Right lobe of liver (tissue), 6 donors: ENCODE results near the gene OR2F2. TPM values are rescaled to one million over a fixed set of nuclear protein-coding genes. Genes with fewer than 3 reads are reported as not detected.

Source experiments
- ATAC-seq, 4 donors: fragments of 200-7000 bp; cut with Tn5 transposase; one replicate each; pipeline ENCODE4 v1.9.1; 2020; ENCODE audit warnings: mild to moderate bottlenecking in 4 of 4, moderate library complexity in 4 of 4
- DNase-seq, 3 donors: peaks; one replicate each; pipeline ENCODE4 v3.0.0-alpha.2; 2020
- H3K27ac ChIP-seq, 3 donors: fragments of 200-600 bp; one replicate each; pipeline ENCODE4 v1.8.0; 2022
- H3K27me3 ChIP-seq, 2 donors: fragments of 200-600 bp; one replicate each; pipeline ENCODE4 v1.8.0; 2022
- H3K36me3 ChIP-seq, 4 donors: fragments of 200-600 bp; sonication (generic) in 1 of 4; one replicate each; pipeline versions ENCODE4 v1.5.1 to v1.8.0; 2017 to 2022; ENCODE audit warnings: control low read depth in 1 of 4
- H3K4me1 ChIP-seq, 4 donors: fragments of 200-600 bp; sonication (generic) in 1 of 4; one replicate each; pipeline versions ENCODE4 v1.5.1 to v1.8.0; 2017 to 2022; ENCODE audit warnings: control low read depth in 1 of 4
- H3K4me3 ChIP-seq, 3 donors: fragments of 200-600 bp; one replicate each; pipeline ENCODE4 v1.8.0; 2022
- H3K9me3 ChIP-seq, 4 donors: fragments of 200-600 bp; sonication (generic) in 1 of 4; one replicate each; pipeline versions ENCODE4 v1.5.1 to v1.8.0; 2017 to 2022; ENCODE audit warnings: control low read depth in 1 of 4
- CTCF ChIP-seq, 4 donors: fragments of 200-600 bp in 3 of 4; fragments of 450-650 bp in 1 of 4; IDR thresholded peaks; one replicate each; pipeline versions ENCODE4 v1.5.1 to v1.8.0; 2016 to 2022; ENCODE audit warnings: antibody characterized with exemption in 4 of 4, mild to moderate bottlenecking in 2 of 4
- POLR2A ChIP-seq: fragments of 450-650 bp; IDR thresholded peaks from one replicate; pipeline ENCODE4 v1.6.1; 2017; ENCODE audit warnings: antibody characterized with exemption, mild to moderate bottlenecking
- WGBS: methylation state at CpG from one replicate; pipeline ENCODE4 v1.1.6; 2018; ENCODE audit warnings: low coverage, low lambda C conversion rate; ENCODE audit not compliant: insufficient coverage; ENCODE audit errors: missing lambda C conversion rate; 5-methylcytosine and 5-hydroxymethylcytosine counted together
- intact Hi-C, 2 donors: fragments of 100-400 bp; cut with DNase I; formaldehyde crosslinking; loops; one replicate each; pipeline versions ENCODE4 v1.11.2 to v1.14.1; 2022
- total RNA-seq, 6 experiments: library from RNA; depleted of rRNA in 2 of 6; stranded (reverse); fragments of >200 nt in 2 of 6; fragmentation: NEBNext Ultra II Directional in 3 of 6; extraction: Animal tissue kit (Norgen Biotek cat#: 25700) in 3 of 6; gene quantifications; one replicate each; pipeline versions ENCODE4 v1.1.0 to v1.2.4, GENCODE V29; 2016 to 2023
- donor health status: DM: no; HTN: yes; CAD: no.
- donor health status: DM: no; HTN: no; CAD: no.
- donor health status: DM: no; HTN: no; CAD: no.
- donor health status: DM: no; HTN: yes; CAD: no.
- donor health status: DM: no; HTN: yes; CAD: no.

Gene OR2F2
- total RNA-seq, 6 experiments from 2014 or later = not detected

GRCh38 chr7:143890558-143890957, 44.5 kb upstream of the OR2F2 start:
- Histone ChIP-seq H3K36me3 (peaks cover 0 to 2% (median 0%) of the 10 kb centered on the region in 4 donors), H3K9me3 (no peaks in the 10 kb centered on the region), H3K4me3 (no peak overlapping the region), H3K27ac (no peak overlapping the region), H3K4me1 (peaks cover 0 to 13% (median 0%) of the 10 kb centered on the region in 4 donors), H3K27me3 (no peaks in the 10 kb centered on the region)
- intact Hi-C loops = no loop called here
- DNase-seq (no peak), ATAC-seq (no peak)
- no peak for TF ChIP-seq CTCF (IDR thresholded peaks at IDR 0.05)
- no peak for TF ChIP-seq POLR2A
- 96% methylated on average over 2 of the region's 2 CpGs for WGBS

GRCh38 chr7:143891457-143891856, 43.6 kb upstream of the OR2F2 start:
- DNase-seq = no peak
- intact Hi-C loops = no loop called here
- Histone ChIP-seq H3K4me3 (no peak overlapping the region), H3K27ac (no peak overlapping the region), H3K4me1 (peaks cover 0 to 13% (median 0%) of the 10 kb centered on the region in 4 donors), H3K27me3 (no peaks in the 10 kb centered on the region), H3K9me3 (no peaks in the 10 kb centered on the region), H3K36me3 (peaks cover 0 to 2% (median 0%) of the 10 kb centered on the region in 4 donors)
- no peak for ATAC-seq
- TF ChIP-seq POLR2A (no peak), CTCF (IDR thresholded peaks at IDR 0.05) (no peak)
- 15% methylated on average over 2 of the region's 2 CpGs for WGBS

- TF ChIP-seq POLR2A (no peak), CTCF (IDR thresholded peaks at IDR 0.05) (peak; percentile 31 to 63 (median 56))
- peak overlapping the region in 2 of 3 donors; percentile 7 to 11 for H3K27ac ChIP-seq
- peaks cover 0 to 13% (median 0%) of the 10 kb centered on the region in 4 donors for H3K4me1 ChIP-seq
- no peaks in the 10 kb centered on the region for H3K9me3 ChIP-seq
- ATAC-seq (peak; percentile 98 to 99 (median 99)), DNase-seq (peak in 1 of 3 donors; percentile 55)
- 21% methylated on average over 5 of the region's 5 CpGs for WGBS
- intact Hi-C loops = no loop called here
- no peaks in the 10 kb centered on the region for H3K27me3 ChIP-seq
- H3K36me3 ChIP-seq = peaks cover 0 to 2% (median 0%) of the 10 kb centered on the region in 4 donors
- H3K4me3 ChIP-seq = peak overlapping the region in 2 of 3 donors; percentile 2 to 37
Observed at GRCh38 chr7:143892527-143893300, 42.3 kb upstream of the OR2F2 start.

GRCh38 chr7:143896667-143897066, 38.4 kb upstream of the OR2F2 start:
- no peak for ATAC-seq
- TF ChIP-seq CTCF (IDR thresholded peaks at IDR 0.05) (no peak), POLR2A (no peak)
- intact Hi-C loops = no loop called here
- Histone ChIP-seq H3K4me1 (peaks cover 0 to 35% (median 0%) of the 10 kb centered on the region in 4 donors), H3K36me3 (no peaks in the 10 kb centered on the region), H3K27ac (no peak overlapping the region), H3K4me3 (no peak overlapping the region), H3K27me3 (no peaks in the 10 kb centered on the region), H3K9me3 (no peaks in the 10 kb centered on the region)
- no peak for DNase-seq
